ENCODE measurements around the gene LEMD3.

- TF ChIP-seq CTCF (conservative IDR thresholded peaks at IDR 0.05; ENCODE audit: low read length) (no peak), EZH2phosphoT487 (IDR thresholded peaks at IDR 0.05; ENCODE audit: borderline replicate concordance) (no peak)
Measured at GRCh38 chr12:65152012-65152411, 17.4 kb upstream of the LEMD3 start.
